Endothelial cell of umbilical vein (primary cell): ENCODE results near the gene FAM120A. TPM values are rescaled to one million over a fixed set of nuclear protein-coding genes. Genes with fewer than 3 reads are reported as not detected.

Experiments
- BruUV-seq: library from RNA; stranded (reverse); fragments of 400-500 nt; replicated peaks from 2 replicates; lab custom pipeline; 2021; lab: Mats Ljungman, UMichigan
- CTCF ChIA-PET: fragments of 300-600, 350-600 bp; sonication (Branson Sonifier 250); formaldehyde crosslinking; loops from one replicate; lab custom pipeline; 2021; ENCODE audit warnings: antibody characterized with exemption, inconsistent platforms; lab: Charles Lee
- POLR2A ChIA-PET: fragments of 300-600, 350-600 bp; sonication (Branson Sonifier 250); formaldehyde crosslinking; loops from one replicate; lab custom pipeline; 2021; ENCODE audit warnings: antibody characterized with exemption, inconsistent platforms; lab: Charles Lee
- DNase-seq: peaks from one replicate; pipeline ENCODE4 v3.0.0-alpha.2; 2011; ENCODE audit warnings: low read depth, low spot score
- FAIRE-seq: peaks from 2 replicates; lab custom pipeline; 2011; peaks lifted over from hg19 to GRCh38; lab: Jason Lieb, UNC
- H2AFZ ChIP-seq: 2 replicates; pipeline ENCODE4 v1.6.0; 2012; ENCODE audit warnings: low read depth, low read length, control low read depth, inconsistent platforms
- H3K27ac ChIP-seq: 2 replicates; pipeline ENCODE4 v1.5.1; 2011; ENCODE audit warnings: low read depth, mild to moderate bottlenecking, control low read depth, low read length, moderate library complexity; ENCODE audit not compliant: insufficient read depth
- H3K27me3 ChIP-seq, 2 experiments: 2 replicates each; pipeline versions ENCODE4 v1.6.0 to v1.6.1; 2011; ENCODE audit warnings: low read length in 2 of 2, mixed read lengths in 1 of 2; ENCODE audit not compliant: control insufficient read depth in 2 of 2, insufficient read depth in 2 of 2
- H3K36me3 ChIP-seq, 2 experiments: 2 replicates in 1 of 2; 3 replicates in 1 of 2; pipeline ENCODE4 v1.5.1; 2011; ENCODE audit warnings: low read length in 2 of 2, mild to moderate bottlenecking in 1 of 2, moderate library complexity in 1 of 2; ENCODE audit not compliant: control insufficient read depth in 2 of 2, insufficient read depth in 2 of 2; ENCODE audit errors: extremely low read depth in 1 of 2
- H3K4me1 ChIP-seq: 3 replicates; pipeline ENCODE4 v1.5.1; 2011; ENCODE audit warnings: mild to moderate bottlenecking, low read length; ENCODE audit not compliant: control insufficient read depth, insufficient read depth; ENCODE audit errors: extremely low read depth
- H3K4me2 ChIP-seq: 2 replicates; pipeline ENCODE4 v1.6.1; 2011; ENCODE audit warnings: low read length, control low read depth, mixed read lengths; ENCODE audit not compliant: insufficient read depth
- H3K4me3 ChIP-seq, 3 experiments: fragments of 200-600 bp in 1 of 3; sonication (generic), shearing (Covaris generic) in 1 of 3; replicated peaks in 1 of 3; 2 replicates each; pipeline ENCODE4 v1.5.1; 2011 to 2016; ENCODE audit warnings: control low read depth in 3 of 3, low read length in 3 of 3, mild to moderate bottlenecking in 2 of 3, inconsistent platforms in 1 of 3, low read depth in 1 of 3, moderate library complexity in 1 of 3; ENCODE audit not compliant: insufficient read depth in 1 of 3
- H3K79me2 ChIP-seq: 2 replicates; pipeline ENCODE4 v1.6.0; 2012; ENCODE audit warnings: low read length, inconsistent platforms; ENCODE audit not compliant: control insufficient read depth, insufficient read depth
- H3K9ac ChIP-seq: replicated peaks from 2 replicates; pipeline ENCODE3; 2011; ENCODE audit warnings: low read length, control low read depth; ENCODE audit not compliant: insufficient read depth; ENCODE audit errors: extremely low read depth
- H3K9me1 ChIP-seq: replicated peaks from 3 replicates; pipeline ENCODE4 v1.6.0; 2011; ENCODE audit warnings: mild to moderate bottlenecking, low read length; ENCODE audit not compliant: control insufficient read depth, insufficient read depth; ENCODE audit errors: extremely low read depth
- H3K9me3 ChIP-seq: replicated peaks from 2 replicates; pipeline ENCODE4 v1.5.1; 2012; ENCODE audit warnings: low read length, inconsistent platforms; ENCODE audit not compliant: control insufficient read depth, insufficient read depth
- H4K20me1 ChIP-seq: replicated peaks from 2 replicates; pipeline ENCODE3; 2011; ENCODE audit warnings: mild to moderate bottlenecking, low read length; ENCODE audit not compliant: control insufficient read depth, insufficient read depth; ENCODE audit errors: extremely low read depth
- POLR2A ChIP-seq: IDR thresholded peaks from 2 replicates; pipeline ENCODE4 v1.6.1; 2012; ENCODE audit warnings: low read depth, mild to moderate bottlenecking, control low read depth, low read length
- dilution Hi-C: fragments of 300-500 bp; cut with MboI; formaldehyde crosslinking; loops from one replicate; pipeline ENCODE4 v1.15.0; 2019; ENCODE audit warnings: low sequenced_read_pairs; ENCODE audit not compliant: extremely low pct_ligation_motif_present
- intact Hi-C: fragments of 100-400 bp; cut with micrococcal nuclease; formaldehyde crosslinking; loops from one replicate; pipeline ENCODE4 v1.10.0; 2022
- polyA plus RNA-seq, 4 experiments: library from polyadenylated mRNA; depleted of rRNA in 3 of 4; stranded (reverse) in 3 of 4; unstranded in 1 of 4; fragments of >200 nt; gene quantifications; 2 replicates each; pipeline versions ENCODE4 v1.2.1 to v1.2.3, GENCODE V29; 2011 to 2012; ENCODE audit warnings: missing spikeins in 1 of 4
- total RNA-seq: library from RNA; stranded (reverse); gene quantifications from 2 replicates; pipeline ENCODE4 v1.2.3, GENCODE V29; 2021
- TF ChIP-seq, protein P1 (sequence below), 2 donors: IDR thresholded peaks; 1 replicate in 1 of 2; 2 replicates in 1 of 2; pipeline ENCODE4 v1.5.1; 2011; ENCODE audit warnings: low read length in 2 of 2, mild to moderate bottlenecking in 2 of 2, moderate library complexity in 2 of 2, control low read depth in 1 of 2, inconsistent platforms in 1 of 2, low read depth in 1 of 2; ENCODE audit not compliant: insufficient read depth in 1 of 2; ENCODE audit errors: extremely low read depth in 1 of 2

Gene FAM120A
- total and polyA plus RNA-seq, 2 donors (not counting 3 experiments of a cell fraction or from before 2014, with no cell fraction given), result 66.8 to 126 TPM

DNA sequence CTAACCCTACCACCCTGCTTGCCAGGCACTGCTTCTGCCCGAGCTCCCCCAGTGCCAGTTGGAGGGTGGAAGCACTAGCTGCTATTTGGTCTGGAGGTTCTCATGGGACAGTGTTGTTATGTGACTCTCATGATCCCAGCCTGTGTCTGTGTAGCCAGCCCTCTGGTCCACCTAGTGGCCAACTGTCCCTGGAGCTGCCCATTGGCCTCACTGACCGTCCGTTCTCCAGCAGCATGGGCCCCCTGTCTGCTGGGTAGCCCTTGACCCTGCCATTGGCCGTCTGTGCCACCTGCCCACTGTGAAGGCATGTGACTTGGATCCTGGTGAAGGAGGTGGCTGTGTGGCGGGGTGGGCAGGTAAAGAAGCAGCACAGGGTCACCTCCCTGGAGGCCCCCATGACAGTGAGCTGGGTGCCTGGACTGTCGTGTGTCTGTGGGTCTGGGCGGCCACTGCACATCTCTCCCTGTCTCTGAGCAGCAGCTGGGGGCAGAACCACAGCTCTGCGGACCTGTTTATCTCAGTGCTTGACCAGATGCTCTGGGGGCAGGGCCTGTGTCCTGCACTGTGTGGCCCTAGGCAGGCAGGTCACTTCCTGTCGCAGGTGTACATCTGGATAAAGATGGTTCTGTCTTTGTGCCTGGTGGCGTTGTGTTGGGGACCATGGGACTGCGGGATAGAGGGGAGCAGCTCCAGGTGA, 136.3 kb downstream of the FAM120A start:
- Histone ChIP-seq H3K4me3 (no peak overlapping the region), H4K20me1 (no peaks in the 10 kb centered on the region), H3K9me1 (no peaks in the 10 kb centered on the region), H3K36me3 (no peaks in the 10 kb centered on the region), H3K27me3 (no peaks in the 10 kb centered on the region), H3K4me2 (no peak overlapping the region), H3K9me3 (no peaks in the 10 kb centered on the region), H3K27ac (no peak overlapping the region), H3K9ac (no peak overlapping the region), H2AFZ (no peak overlapping the region), H3K79me2 (peaks cover 27% of the 10 kb centered on the region), H3K4me1 (no peaks in the 10 kb centered on the region)
- BruUV-seq, result no TSS peak
- FAIRE-seq (no peak), DNase-seq (no peak)
- ChIA-PET POLR2A (no interaction called here), CTCF (interaction anchor here (0.8 to 1.5 kb wide), 4 partner anchors 9 to 28 kb away, joined by 3 to 5 read pairs (median 3); no protein-coding TSS in a partner anchor)
- intact Hi-C loops (no loop called here), dilution Hi-C loops (no loop called here)
- TF ChIP-seq POLR2A, result no peak
- TF ChIP-seq, protein P1, sequence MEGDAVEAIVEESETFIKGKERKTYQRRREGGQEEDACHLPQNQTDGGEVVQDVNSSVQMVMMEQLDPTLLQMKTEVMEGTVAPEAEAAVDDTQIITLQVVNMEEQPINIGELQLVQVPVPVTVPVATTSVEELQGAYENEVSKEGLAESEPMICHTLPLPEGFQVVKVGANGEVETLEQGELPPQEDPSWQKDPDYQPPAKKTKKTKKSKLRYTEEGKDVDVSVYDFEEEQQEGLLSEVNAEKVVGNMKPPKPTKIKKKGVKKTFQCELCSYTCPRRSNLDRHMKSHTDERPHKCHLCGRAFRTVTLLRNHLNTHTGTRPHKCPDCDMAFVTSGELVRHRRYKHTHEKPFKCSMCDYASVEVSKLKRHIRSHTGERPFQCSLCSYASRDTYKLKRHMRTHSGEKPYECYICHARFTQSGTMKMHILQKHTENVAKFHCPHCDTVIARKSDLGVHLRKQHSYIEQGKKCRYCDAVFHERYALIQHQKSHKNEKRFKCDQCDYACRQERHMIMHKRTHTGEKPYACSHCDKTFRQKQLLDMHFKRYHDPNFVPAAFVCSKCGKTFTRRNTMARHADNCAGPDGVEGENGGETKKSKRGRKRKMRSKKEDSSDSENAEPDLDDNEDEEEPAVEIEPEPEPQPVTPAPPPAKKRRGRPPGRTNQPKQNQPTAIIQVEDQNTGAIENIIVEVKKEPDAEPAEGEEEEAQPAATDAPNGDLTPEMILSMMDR (IDR thresholded peaks at IDR 0.05; ENCODE audit: extremely low read depth in 1 of 2, insufficient read depth in 1 of 2, low read depth in 1 of 2, low read length in 2 of 2), result peak in 1 of 2 donors; percentile 30
